Left hindlimb (tissue), 1 donor: ENCODE measurements around the gene CMSS1.

Experiments used
- DNase-seq: peaks from one replicate; pipeline ENCODE4 v3.0.0-alpha.2; 2018

The CMSS1 gene

GRCh38 chr3:100063929-100064461 lies 246.3 kb downstream of the CMSS1 start:
- DNase-seq = no peak

DNA sequence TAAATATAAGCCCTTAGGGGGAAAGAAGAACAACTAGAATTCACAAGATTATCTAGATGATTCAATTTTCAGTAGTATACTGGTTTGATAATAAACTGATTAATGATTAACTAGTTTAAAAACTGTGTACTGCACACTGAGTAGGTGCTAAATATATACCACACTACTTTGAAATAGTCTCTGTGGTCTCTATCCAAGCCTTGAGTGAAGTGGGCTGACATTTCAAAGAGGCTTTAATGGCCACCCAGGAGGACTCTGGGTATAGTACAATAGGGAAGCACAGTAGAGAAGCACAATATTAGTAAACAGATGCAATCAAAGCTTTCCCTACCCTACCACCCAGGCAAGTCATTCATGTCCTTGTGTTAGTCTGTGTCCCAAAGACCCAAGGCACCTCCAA lies 249.9 kb downstream of the CMSS1 start:
- no peak for DNase-seq

DNA sequence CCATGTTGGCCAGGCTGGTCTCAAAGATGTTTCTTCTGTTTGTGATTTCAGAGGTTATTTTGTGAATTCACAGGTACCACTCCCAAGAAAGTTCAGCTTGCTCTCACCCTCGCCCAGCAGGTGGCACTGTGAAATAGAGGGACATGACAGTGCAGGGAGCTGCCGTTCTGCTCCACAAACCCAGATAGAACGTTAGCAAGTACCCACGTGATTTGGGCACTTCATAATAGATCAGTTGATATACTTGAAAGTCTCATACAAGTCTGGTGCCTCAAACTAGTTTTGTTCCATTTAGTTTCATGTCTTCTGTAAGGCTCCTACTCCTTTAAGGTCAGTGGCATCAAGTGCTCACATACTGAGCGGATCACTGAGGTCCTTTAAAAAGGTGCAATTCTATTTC lies 251.2 kb downstream of the CMSS1 start:
- DNase-seq = peak; percentile 70

DNA sequence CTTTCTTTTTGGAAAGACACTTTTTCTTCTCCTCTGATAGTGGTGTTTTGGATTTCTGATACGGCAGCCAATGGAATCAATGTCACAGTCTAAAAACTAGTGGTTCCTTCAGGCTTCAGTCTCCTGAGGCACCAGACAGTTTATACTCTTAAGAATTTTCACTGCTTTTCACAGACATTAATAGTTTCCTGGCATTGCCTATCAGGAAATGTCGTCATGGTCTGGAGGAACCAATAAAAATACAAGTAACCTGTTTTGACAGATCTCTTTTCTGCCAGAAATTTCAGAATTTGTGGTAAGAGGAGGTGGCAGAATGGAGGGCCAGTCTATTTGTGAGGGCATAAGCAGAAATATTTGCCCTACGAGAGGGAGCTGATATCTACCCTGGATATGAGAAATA lies 251.8 kb downstream of the CMSS1 start:
- DNase-seq = no peak

GRCh38 chr3:100072326-100073048 lies 254.8 kb downstream of the CMSS1 start:
- no peak for DNase-seq

- DNase-seq = no peak
Measured at GRCh38 chr3:100073049-100073713, 255.5 kb downstream of the CMSS1 start.

- peak; percentile 81 for DNase-seq
Measured at GRCh38 chr3:100073714-100074307, 256.1 kb downstream of the CMSS1 start.

- DNase-seq = no peak
Measured at GRCh38 chr3:100075196-100075595, 257.5 kb downstream of the CMSS1 start.

DNA sequence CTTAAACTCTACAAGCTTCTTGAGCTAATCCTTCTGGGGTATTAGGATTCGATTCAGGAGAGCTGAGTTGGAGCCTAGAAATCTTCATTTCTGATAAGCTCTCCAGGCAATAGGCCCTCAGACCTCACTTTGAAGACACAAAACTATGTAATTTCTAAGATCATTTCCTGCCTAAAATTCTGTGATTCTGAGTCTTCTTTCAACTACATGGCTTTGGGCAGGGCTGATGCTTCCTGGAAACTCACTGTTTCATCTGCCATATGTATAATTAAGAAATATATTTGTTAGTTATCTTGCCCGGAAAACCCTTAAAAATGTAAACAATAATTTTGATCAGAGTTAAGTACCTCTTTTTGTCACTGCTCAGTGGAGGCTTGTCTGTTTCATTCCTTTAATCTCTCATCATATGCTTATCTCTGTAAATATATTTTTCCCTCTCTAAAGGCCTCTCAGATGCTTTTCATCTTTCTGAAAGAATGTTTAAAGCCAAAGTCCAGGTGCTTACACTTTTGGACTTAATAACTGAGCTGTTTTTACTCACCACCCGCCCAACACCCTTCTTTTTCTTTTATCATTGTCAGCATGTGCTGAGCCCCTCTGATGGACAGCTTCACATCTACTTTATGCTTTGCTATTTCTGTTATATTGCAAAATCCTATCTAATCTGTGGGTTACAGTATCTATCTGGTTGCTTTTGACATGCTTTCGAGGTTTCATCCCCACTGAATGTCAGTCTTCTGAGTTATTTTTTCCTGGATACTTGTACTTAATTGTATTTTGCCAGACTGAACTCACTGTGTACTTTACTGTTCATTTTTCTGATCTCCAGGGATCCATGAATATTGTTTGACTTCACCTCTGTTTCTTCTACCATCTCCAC lies 258.4 kb downstream of the CMSS1 start:
- DNase-seq = no peak

GRCh38 chr3:100076731-100077529 lies 259.3 kb downstream of the CMSS1 start:
- peak; percentile 42 for DNase-seq

DNA sequence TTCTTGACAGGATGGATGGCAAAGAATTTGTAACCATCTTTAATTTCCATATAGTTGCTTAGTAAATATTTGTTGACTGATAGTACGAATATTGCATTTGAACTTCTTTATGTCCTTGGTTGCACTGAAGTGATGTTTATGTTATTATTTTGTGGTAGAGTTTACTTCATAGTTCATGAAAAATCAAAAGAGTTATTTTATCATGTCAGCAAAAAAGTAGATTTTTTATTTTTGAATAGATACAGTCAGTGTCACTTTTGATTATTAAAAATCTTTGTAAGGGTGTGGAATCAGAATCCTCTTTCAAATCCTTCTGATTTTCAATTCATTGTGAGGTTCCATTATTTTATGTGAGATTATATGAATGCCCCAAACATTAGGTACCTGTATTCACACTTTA lies 261.7 kb downstream of the CMSS1 start:
- DNase-seq = no peak

- no peak for DNase-seq
Measured at GRCh38 chr3:100080573-100080972, 262.9 kb downstream of the CMSS1 start.

- no peak for DNase-seq
Measured at GRCh38 chr3:100081311-100081710, 263.6 kb downstream of the CMSS1 start.

GRCh38 chr3:100081986-100082692 lies 264.5 kb downstream of the CMSS1 start:
- DNase-seq = no peak

GRCh38 chr3:100082714-100083113 lies 265.1 kb downstream of the CMSS1 start:
- DNase-seq = no peak

DNA sequence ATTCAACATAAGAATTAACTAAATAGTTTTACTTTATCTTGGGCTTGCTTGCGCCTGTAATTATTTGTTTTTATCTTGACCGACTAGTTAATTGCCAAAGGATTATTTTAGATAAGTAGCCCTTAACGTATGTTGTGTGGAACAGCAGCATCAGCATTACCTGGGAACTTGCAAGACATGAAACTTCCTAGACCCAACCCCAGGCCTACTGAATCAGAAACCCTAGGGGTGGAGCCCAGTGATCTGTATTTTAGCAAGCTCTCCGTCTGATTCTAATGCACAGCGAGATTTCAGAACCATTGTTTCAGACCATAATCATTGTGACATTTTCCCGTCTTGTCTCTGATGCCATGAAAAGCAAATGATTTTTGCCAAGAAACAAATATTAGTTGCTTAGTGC lies 265.5 kb downstream of the CMSS1 start:
- DNase-seq = no peak

DNA sequence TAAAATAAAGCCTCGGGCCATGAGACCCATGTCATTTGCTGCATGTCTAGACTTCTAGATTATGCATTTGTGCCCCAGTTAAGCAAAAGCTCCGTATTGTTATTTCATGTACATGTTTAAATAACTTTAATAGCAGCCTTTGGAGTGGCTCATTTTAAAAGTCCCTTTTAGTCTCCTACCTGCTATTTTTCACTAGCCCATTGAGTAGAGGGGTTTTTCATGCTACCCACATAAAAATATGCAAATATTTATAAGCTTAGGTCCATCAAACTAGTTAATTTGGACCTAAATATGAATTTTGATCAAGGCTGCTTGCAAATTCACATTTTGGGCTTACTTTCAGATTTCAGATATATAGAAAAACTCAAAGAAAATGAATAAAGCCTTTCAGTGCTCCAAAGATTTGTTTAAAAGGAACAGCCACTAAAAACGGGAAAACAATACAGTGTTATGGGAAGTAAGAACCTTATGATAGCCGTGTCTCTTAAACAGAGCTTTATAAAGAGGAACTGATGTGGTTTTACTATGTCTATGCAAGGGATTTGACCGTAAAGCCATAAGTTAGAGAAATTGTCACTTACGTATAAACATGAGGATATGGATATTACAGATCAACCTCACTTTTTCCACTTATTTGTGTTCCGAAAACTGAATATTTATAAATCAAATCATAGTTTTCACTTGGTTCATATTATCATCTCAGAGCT lies 266.6 kb downstream of the CMSS1 start:
- DNase-seq = no peak

- no peak for DNase-seq
Measured at GRCh38 chr3:100086401-100086800, 268.7 kb downstream of the CMSS1 start.

DNA sequence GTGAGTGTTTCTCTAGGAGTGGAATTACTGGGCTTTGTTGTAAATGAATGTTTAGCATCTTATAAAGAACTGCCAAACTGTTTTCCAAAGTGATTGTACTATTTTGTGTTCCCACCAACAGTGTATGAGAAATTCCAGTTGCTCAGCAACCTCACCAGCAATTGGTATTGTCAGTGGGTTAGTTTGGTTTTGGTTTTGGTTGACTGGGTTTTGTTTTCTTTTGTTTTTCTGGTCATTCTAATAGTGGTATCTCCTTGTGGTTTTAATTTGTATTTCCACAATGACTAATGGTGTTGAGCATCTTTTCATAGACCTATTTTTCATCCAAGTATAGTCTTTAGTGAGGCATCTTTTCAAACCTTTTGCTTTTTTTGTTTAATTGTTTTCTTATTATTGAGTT lies 269.5 kb downstream of the CMSS1 start:
- no peak for DNase-seq

GRCh38 chr3:100088735-100089368 lies 271.2 kb downstream of the CMSS1 start:
- DNase-seq = no peak
